Neural cell (in vitro differentiated cells): ENCODE results near the gene SLC2A13.

Source experiments
- CTCF ChIP-seq: fragments of 450-650 bp; IDR thresholded peaks from 2 replicates; pipeline ENCODE4 v1.5.1; 2014; ENCODE audit warnings: antibody characterized with exemption, mild to moderate bottlenecking, moderate library complexity; ENCODE audit not compliant: poor library complexity, severe bottlenecking
- POLR2AphosphoS5 ChIP-seq: IDR thresholded peaks from 2 replicates; pipeline ENCODE4 v1.6.1; 2012
- TF ChIP-seq, protein P1 (sequence below): IDR thresholded peaks from 2 replicates; pipeline ENCODE4 v1.6.1; 2012; ENCODE audit warnings: borderline replicate concordance

DNA sequence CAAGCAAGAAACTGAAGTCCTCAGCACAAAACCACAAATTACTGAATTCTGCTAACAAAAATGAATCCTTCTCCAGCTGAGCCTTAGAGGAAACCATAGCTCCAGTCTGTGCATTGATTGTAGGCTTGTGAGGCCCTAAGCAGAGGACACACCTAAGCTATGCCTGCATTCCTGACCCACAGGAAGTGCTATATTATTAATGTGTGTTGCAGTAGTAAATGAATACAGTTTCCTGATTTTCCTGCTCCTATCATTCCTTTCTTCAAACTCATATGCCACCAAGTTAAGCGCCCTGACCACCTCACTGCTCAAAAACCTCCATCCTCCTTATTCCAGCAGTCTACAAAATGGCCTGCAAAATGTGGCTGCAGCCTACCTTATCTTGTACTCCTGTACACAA, 334.4 kb downstream of the SLC2A13 start:
- no peak for TF ChIP-seq POLR2AphosphoS5
- no peak for TF ChIP-seq CTCF
- TF ChIP-seq, protein P1, sequence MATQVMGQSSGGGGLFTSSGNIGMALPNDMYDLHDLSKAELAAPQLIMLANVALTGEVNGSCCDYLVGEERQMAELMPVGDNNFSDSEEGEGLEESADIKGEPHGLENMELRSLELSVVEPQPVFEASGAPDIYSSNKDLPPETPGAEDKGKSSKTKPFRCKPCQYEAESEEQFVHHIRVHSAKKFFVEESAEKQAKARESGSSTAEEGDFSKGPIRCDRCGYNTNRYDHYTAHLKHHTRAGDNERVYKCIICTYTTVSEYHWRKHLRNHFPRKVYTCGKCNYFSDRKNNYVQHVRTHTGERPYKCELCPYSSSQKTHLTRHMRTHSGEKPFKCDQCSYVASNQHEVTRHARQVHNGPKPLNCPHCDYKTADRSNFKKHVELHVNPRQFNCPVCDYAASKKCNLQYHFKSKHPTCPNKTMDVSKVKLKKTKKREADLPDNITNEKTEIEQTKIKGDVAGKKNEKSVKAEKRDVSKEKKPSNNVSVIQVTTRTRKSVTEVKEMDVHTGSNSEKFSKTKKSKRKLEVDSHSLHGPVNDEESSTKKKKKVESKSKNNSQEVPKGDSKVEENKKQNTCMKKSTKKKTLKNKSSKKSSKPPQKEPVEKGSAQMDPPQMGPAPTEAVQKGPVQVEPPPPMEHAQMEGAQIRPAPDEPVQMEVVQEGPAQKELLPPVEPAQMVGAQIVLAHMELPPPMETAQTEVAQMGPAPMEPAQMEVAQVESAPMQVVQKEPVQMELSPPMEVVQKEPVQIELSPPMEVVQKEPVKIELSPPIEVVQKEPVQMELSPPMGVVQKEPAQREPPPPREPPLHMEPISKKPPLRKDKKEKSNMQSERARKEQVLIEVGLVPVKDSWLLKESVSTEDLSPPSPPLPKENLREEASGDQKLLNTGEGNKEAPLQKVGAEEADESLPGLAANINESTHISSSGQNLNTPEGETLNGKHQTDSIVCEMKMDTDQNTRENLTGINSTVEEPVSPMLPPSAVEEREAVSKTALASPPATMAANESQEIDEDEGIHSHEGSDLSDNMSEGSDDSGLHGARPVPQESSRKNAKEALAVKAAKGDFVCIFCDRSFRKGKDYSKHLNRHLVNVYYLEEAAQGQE, result no peak
